HuH-7.5 (cell line): ENCODE data around the gene SMPX.
"Not testable (repeated sequence)": the region's sequence is repeated elsewhere in the genome, so short reads cannot be mapped to it uniquely, and the experiment has no call there.

Experiments
- DNase-seq: peaks from one replicate; pipeline ENCODE4 v3.0.0; 2011; ENCODE audit warnings: low spot score

The SMPX gene

DNA sequence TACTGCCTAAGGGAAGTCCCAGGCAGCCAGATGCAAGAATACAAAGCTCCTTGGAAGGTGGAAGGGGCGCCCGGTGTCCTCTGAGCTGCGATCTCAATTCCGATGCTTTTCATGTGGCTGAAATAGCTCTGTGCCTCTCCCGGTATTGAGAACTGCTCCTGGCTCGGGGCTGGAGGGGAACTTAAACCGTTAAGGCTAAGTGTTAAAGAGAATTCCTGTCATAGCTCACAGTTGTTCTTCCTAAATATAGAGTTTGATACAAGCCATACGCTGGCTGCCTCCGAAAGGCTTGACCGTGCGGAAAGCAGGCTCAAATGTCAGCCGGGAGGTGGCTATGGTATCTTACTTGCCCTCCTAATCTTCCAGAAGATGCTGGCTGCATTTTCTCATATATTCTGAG, at the start of gene SMPX:
SMPX (minus strand) TSS at position 157 of the 400 bp plus-strand sequence. CDS start 3,826 bp downstream, outside the sequence.
- DNase-seq, result no peak

DNA sequence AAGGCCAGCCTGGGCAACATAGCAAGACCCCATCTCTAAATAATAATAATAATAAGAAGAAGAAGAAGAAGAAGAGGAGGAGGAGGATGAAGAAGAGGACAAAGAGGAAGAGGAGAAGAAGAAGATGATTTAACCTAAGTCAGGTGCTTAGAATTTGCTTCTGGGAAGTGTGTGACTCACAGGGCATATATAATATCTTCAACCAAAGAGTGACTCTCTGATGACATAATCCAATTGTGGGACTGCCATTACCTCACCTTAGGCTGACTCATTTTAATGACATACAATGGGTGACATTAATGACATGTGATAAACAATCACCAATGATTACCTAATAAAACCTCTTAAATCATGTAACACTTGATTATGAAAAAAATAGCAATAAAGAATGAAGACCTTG, 48.8 kb upstream of the SMPX start:
- no peak for DNase-seq

DNA sequence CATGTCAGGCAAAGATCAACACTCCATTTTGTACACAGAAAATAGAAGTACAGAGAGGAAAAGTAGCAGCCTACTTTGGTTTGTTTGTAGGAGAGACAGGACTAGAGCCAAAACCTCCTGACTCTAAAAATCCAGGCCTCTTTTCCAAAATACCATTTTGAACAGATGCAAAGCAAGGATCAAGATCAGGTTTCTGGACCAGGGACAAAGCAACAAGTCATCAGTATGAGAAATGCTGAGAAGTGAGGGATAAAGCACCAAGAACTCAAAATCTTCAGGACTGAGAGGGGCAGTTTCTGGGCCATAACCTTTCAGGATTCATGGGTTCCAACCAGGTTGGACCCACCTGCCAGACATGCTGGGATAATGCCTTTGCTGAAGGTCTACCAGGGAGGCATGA, 44.9 kb upstream of the SMPX start:
- no peak for DNase-seq

DNA sequence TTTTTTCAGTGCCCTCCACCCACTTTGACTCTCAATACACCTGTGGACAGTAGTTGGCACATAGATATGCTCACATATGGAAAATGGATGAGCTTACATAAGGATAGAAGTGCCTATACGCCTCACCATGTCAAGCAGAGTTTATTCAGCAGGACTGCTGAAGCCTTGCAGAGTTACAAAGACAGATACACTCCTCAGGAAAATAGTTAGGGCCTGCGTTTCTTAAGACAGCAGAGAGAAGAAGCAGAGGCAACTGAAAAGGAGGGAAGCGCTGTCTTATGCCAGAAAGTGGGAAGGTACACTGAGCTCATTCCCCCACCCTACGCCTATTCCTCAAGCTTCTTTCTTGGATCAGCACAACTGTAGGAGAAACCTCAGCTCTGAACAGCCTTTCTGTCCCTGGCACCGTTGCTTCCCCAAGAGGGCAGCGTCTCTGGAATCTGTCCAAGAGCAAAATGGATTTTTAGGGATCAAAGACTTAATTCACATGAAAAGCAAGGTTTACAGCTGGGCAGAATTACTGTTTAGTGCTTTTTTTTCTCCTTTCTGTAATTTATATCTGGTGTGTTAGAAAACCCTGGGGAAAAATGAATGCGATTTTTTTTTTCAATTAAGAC, 44.2 kb upstream of the SMPX start:
- no peak for DNase-seq

DNA sequence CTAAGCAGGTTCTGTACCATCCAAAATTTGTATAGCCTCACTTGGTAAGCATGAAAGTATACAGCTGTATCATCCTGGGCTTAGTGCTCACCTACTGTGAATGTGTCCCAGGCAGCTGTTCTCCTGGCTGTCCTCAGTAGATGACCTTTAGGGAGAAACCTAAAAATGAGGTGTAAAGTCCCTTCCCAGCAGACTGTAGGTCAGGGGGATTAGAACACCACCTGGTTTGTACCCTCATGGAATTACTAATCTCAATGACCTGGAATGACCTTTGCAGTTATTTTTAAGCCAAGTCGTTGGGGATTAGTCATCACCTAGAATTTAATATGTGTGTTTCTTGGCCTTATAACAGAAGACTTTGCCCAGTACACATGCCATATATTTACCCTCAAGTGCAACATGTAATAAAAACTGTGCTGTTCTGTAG, 42.4 kb upstream of the SMPX start:
- DNase-seq, result no peak

DNA sequence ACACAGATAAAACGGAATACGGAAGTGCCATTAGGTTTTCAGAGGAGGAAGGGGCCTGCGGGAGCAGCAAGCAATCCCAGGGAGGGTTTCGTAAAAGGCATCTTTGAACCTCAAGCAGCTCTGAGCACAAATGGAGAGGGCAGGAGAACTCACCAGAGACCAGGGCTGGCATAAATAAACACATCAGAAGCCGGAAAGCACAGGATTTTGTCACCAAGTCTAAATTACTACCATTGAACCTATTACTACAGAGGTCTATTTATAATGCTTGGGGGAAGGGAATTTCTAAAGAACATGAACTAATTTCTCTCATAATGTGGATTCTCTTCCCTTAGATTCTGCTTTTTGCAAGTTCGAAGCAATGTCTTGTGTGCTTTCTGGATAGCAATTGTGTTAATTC, 41.9 kb upstream of the SMPX start:
- no peak for DNase-seq

DNA sequence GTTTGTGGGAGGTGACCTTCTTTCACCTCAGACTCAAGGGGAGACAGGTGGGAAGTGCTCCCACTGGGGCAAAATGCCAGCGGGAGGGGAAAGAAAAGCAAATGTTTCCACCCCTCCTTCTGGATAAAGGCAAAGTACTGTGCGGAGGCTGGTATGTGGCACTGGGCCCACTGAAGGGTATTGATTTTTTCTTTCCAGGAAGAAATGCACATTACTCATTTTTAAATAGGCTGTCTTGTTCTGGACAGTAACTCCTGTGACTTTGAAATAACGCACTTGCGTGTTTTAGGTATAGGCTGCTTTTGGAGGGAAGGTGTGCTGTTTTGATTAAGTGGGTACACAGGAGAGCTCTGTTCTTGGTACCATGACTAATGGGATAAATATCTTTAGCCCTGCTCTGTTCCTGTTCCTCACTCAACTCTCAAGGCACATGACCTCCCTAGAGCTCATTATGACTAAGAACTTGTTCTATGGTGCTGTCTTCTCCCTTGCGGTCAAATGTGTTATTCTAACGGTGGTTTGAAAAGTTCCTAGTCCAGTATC, 40.8 kb upstream of the SMPX start:
- DNase-seq, result no peak

DNA sequence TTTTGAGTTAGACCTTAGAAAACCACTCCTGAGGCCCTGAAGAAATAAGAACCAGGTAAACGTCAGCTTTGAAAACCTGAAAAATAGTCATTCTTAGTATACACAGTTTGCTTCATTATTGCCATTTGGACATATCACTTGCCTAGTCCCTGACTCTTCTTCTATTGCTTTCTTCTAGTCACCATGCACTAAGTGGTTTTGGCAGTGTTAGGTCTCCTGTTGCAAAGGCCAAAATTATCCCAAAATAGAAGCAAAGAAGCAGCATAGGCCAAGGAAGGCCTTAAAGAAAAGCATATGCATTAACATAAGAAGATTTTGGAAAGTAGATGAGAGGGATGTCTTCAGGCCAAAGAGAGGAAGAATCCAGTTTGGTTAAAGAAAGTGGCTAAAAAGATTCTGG, 24.1 kb upstream of the SMPX start:
- no peak for DNase-seq

DNA sequence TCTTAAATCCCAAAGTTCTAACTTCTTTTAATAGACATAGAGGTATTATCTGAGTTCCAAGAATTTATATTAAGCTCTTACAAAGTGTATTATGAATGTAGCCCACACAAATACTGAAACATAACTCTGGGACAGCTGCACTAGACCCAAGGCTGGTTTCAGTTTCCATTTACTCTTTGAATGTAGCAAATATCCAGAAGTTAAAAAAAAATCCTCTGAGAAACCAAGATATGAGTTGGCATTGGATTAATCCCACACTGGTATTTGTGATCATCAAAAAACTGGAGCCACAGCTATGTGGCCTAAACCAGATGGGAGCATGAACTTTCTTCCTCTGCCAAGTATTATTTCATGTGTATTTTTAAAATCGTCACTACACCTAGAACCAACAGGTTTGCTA, 23.6 kb upstream of the SMPX start:
- no peak for DNase-seq

DNA sequence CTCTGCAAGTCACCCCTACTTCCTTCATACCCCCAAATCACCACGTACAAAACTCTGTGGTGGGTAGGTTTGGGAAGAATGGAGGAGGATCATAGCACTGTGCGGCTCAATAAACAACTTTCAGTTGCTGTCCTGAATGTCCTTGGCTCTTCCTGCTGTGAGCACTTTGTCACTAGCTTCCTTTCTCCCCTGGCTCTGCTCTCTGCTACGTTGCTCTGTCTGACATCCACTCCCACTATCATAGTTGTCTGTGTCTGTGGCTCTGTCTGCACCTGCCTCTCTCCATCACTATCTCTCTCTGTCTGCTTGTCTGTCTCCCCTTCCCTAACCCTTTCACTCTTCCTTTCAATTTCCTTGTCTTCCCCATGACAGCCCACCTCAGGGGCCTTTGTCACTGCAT, 21.2 kb upstream of the SMPX start:
- DNase-seq, result no peak

DNA sequence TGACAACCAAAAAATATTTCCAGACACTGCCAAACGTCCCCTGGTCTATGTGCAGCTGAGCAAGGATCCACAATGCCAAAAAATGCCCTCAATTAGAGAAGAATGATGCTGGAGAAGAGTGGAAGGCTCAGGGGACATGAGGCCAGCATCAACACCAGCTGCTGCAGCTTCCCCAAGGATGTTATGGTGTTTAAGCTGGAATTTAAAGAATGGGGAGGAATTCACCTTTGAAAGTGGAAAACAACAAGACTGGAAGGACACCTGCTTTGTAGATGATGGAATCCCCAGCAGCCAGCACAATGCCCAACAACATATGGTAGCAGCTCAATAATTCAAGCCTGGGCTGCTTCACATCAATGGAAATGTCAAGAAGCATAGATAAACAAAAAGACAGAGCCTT, 20.3 kb upstream of the SMPX start:
- no peak for DNase-seq

DNA sequence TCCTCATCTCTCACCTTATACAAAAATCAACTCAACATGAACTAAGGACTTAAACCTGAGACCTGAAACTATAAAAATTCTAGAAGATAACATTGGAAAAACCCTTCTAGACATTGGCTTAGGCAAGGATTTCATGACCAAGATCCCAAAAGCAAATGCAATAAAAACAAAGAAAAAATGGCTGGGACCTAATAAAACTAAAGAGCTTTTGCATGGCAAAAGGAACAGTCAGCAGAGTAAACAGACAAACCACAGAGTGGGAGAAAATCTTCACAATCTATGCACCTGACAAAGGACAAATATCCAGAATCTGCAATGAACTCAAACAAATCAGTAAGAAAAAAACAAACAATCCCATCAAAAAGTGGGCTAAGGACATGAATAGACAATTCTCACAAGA, 17.2 kb upstream of the SMPX start:
- DNase-seq, result not testable (repeated sequence)

DNA sequence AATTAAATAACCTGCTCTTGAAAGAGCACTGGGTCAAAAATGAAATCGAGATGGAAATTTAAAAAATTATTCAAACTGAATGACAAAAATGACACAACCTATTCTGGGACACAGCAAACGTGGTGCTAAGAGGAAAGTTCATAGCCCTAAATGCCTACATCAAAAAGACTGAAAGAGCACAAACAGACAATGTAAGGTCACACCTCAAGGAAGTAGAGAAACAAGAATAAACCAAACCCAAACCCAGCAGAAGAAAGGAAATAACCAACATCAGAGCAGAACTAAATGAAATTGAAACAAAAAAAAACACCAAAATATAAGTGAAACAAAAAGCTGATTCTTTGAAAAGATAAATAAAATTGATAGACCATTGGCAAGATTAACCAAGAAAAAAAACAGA, 15.1 kb upstream of the SMPX start:
- not testable (repeated sequence) for DNase-seq

DNA sequence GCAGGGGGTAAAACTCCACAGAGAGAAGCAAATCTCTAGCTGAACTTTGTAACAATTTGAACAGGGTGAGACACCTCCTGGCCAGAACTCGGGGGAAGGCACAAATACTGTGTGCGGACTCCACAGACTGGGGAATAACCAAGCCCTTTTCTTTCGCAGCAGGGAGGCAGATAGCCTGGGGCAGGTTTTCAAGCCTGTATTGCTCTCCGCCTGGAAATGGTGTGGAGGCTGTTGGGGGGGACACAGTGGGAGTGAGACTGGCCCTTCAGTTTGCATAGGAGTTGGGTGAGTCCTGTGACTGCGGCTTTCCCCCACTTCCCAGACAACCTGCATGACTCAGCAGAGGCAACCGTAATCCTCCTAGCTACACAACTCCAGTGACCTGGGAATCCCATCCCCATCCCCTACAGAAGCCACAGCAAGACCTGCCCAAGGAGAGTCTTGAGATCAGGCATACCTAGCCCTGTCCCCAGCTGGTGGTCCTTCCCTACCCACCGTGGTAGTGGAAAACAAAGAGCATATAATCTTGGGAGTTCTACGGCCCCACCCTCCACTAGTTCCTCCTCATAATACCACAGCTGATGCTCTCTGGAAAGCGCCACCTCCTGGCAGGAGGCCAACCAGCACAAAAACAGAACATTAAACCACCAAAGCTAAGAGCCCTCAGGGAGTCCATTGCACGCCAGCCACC, 12.9 kb upstream of the SMPX start:
- no peak for DNase-seq

DNA sequence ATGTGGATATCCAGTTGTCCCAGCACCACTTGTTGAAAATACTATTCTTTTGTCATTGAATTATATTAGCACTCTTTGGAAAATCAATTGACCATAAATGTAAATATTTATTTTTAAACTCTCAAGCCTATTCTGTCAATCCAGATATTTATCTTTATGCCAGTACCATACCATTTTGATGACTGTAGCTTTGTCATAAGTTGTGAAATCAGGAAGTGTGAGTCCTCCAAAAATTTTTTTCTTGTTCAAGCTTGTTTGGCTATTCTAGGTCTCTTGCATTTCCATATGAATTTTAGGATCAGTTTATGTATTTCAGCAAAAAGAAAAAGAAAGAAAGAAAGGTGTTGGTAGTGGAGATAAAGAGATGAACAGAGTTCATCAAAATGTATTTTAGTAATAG, 8.2 kb upstream of the SMPX start:
- no peak for DNase-seq

DNA sequence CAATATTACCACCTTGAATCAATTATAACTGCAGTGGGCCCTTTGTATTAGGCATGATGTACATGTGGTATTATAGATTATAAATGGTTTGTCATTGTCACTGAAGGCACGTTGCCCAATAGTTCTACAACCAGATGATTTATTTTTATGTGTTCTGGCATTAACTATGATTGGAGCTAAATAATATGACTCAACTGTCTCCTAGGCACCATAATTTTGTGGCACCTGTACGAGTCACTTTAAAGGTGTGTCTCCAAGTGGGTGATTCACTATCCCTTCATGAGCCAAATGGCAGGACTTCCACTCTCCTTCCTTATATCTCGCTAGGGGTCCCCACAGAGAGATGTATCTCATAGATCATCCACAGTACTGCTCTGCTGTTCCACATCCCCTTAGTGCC, 6.1 kb upstream of the SMPX start:
- DNase-seq, result no peak

DNA sequence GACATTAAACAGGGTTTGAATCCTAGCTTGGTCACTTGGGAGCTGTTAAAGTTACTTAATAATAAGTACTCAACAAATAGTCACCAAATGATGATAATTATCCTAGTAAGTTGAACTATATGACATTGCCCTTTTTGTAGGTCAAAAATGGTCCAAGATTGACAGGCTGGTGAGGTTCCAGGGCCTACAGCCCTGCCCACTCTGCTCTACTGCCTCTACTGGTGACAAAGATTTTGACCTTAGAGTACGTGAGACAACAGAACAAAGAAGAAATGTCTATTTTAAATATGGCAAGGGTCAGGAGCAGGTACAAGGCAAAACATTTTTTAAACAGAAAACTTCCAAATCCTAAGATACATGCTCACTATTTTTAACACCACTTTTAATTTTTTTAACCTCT, 572 bp upstream of the SMPX start:
- DNase-seq, result no peak

DNA sequence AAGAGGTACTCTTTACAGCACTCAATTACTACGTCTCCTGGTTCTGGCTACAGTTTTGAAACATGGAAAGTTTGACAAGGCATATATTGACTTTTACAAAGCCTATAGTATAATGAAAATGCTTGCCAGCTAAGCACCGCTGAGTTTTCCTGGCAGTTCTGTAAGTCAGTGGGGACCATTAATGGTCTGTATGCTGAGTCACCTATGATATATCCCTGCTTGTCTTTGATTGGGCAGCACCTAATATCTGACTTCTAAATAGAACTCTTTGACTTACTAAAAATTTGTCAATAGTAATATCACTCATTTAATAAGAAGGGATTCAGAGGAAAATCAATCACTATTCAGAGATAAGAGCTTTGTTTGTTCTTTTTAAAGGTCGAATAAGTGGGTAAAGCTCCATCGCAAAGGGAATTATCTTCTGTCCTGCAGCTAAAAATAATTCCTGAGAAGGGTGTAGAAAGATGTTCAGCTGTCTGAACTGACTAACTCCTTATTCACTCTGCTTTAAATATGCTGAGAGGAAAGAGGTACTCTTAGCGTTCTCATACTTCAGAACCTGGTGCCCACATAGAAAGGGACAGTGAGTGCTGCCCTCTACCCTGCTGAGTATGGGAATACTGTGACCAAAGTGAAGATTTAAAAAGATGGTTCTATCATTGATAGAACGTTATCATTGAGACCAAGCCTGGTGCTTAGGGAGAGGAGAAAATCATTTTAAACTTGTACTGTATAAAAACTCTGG, 959 bp downstream of the SMPX start:
- DNase-seq, result no peak

DNA sequence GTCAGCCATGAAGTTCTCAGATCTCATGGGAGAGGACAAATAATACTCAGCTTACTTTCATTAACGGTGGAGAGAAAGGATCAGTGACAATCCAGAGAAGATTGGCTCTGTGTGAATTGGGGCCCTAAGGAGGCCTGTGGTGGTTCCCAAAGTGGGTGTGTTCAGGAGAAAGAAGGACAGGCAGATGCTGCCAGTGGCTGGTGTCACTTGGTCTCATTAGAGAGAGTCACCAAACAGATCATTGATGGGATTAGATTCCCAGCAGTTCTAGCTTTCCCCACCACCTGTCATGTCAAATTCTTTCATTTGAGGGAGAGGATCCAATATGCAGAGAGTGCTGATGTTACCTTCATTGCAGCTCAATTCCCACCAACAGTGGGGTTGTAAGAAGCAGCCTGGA, 8.0 kb downstream of the SMPX start:
- no peak for DNase-seq

DNA sequence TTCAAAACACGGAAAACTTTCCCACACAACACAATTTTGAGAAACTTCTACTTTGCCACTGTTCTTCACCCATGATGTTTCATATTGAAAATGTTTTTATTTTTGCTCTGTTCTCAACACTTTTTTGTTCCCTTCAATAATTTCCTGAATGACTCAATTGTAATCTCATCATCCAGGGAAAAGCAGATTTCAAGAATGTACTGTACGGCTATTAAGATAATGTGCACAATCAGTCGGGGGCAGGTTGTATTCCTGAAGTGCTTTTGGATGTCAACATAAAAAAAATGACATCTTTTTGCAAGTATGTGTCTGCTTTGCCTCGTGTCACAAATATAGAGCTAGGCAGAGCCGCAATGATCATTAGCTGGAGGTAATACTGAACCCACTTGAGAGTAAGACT, 9.7 kb downstream of the SMPX start:
- DNase-seq, result no peak

DNA sequence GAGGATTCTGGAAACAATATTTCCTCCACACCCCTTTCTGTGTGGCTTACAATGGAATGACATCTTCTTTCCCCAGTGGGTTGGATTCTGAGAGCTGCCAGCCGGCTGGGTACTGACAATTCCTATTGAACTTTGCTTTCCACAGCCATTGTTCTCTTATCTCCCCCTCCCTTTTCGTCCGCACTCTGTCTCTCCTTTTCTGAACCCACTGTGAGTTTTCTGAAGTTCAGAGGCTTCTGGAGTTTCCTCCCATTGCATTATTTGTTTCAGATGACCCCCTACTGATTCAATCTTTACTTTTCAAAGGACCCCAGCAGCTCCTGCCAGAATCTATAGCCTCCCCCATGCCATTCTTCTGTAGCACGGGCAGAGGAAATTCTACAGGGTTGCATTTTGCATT, 10.4 kb downstream of the SMPX start:
- DNase-seq, result no peak

DNA sequence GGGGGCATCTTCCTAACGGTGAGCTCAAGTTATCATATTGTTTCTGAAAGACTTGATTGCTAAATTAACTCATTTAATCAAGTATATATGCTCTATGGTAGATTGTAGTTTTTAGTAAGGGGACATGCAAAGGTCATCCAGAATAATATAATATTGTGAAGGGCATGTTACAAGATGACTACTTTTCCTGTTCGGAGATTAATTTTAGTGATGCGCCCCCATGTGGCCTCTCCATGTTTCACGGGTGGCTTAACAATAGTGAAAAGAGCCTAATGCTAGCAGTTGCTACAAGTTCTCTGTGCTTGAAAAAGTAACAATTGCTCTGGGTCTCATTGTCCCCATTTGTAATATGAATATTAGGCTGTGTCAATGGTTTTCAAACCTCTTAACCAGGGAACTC, 12.2 kb downstream of the SMPX start:
- no peak for DNase-seq

DNA sequence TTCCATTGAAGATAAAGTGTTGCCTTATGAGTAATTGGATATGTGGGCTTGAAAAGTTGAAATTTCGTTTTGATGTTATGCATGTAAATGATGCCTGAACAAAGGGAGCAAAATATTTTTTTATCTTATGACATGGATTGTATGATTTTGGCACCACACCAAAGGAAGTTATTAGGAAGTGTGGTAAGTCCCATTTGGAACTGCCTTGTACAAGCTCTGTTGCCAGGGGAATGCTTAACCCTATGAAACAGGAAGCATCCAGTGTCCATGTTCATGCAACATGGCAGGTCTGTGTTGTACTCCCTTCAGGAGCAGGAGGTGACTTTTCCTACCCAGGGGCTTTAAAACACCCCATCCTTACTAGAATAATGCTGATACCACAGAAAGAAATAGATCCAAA, 13.2 kb downstream of the SMPX start:
- no peak for DNase-seq
